Measurements from ENCODE around the gene USH2A.
A peak's percentile ranks its signal among the peaks of the same experiment; 100 is the strongest.

USH2A gene

DNA sequence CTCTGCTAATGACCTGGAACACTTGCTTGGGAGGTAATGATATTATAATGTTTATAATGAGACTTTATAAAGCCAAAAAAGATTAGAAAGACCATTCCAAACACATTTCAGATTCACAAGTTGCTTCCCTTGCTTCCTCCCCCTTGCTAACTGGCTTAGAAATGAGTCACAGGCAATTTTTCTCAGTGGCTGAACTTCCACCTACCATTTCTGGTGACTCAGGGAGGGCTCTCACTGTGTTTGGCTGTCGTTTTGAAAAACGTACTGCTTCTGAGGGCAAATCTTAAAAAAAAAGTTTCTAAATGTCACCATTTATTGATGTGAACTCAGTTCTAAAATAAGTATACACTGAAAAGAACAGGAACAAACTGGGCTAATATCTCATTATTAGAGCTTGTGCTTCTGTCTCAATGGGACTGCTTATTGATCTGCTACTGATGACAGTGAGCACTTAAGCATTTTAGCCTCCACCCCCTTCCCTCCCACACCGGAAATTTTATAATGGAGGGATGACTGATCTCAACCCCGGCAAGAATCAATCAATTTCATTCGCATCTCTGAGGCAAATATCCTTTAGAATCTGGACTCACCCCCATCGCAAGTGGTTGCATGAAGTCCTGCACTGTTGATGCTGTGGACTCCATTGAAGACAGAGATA, 577.9 kb downstream of the USH2A start:
- peak; percentile 86 for DNase-seq

DNA sequence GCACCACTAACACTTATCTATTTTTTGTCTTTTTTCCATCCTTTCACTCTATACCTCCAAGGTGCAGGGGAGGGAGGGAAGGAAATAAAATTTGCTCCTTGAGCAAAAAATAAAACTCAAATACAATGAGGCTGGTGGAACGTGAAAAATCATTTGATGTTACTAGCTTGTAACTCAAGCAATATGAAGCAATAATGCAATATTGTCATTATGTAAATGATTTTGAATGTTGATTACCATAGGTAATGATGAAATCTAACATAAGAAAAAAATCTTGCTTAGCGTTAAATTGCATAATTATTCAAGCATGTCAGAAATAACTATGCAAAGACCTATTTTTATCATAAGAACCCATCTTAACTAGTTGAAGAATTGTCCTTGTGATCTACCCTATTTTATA, 578.5 kb downstream of the USH2A start:
- no peak for DNase-seq

DNA sequence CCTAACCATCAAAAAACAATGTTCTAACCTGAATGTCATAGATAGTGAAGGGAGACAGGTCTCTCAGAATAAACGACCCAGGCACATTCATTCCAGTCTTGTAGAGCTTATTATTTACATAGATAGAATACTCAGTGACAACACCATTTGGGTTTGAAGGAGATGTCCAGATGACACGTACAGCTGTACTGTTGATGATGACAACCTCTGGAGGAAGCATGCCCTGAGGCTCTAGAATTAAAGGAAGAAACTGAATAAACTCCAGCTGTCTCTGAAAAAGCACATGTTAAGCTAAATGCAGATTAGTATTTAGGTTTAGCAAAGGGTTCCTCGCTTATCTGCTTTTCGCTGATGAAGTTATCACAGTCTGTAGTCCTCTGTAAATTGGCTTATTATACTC, 579.0 kb downstream of the USH2A start:
- DNase-seq, result no peak

DNA sequence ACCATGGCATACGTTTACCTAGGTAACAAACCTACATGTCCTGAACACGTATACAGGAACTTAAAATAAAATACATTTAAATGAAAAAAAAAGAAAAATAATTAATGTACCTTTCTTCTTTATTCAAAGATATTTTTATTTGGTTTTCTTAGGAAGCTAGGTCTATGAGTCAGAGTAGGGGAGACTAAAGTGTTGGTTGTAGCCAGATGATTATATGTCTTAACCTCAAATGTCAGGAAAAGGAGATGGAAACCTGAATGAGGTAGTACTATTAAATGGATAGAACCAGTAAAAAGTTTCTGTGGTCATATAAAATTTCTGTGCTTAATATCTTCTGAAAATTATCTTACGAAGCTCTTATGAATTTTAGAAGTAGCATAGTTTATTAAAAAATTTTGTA, 580.3 kb downstream of the USH2A start:
- DNase-seq, result no peak

DNA sequence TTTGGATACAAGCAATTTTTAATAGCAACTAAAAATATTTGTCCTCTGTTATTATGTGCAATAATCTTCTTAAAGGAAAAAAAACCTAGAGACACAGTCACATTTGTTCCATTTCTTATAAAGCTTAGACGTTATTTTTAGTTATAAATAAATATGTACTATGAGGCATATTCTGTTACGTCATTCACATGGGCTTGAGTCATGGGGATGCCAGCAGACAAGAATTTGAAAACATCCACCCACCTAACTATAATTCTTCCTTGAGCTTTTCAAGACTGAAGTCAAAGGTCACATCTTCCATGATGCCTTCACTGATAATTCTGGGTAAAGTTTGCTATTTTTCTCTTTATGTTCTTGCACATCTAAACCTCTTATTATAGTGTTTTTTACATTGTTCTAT, 587.3 kb downstream of the USH2A start:
- DNase-seq, result peak; percentile 47

DNA sequence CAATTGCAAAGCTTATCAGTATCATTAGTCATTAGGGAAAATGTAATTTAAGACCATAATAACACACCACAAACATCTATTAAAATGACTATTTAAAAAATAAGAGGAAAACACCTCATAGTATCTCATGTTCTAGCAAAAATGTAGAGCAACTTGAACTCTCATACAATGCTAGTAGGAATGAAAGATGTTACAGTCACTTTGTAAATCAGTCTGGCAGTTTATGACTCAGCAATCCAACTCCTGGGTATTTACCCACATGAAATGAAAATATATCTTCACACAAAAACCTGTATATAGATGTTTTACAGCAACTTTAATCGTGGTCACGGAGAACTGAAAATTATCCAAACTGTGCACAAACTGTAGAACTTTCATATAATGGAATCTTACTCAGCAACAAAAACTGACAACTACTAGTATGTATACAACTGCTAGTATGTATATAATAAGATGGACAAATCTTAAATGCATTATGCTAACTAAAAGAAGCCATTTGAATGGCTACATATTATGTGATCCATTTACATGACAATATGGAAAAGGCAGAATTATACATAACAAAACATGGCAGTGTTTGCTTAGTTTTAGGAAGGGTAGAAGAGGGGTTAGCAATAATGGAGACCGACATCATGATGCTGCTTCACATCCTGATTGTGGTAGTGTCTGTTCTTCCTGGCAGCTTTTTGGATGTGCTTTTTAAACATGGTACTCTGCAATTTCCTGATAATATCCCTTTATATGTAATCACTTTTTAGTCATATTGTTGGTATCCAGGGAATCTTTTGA, 589.1 kb downstream of the USH2A start:
- DNase-seq, result peak; percentile 80

DNA sequence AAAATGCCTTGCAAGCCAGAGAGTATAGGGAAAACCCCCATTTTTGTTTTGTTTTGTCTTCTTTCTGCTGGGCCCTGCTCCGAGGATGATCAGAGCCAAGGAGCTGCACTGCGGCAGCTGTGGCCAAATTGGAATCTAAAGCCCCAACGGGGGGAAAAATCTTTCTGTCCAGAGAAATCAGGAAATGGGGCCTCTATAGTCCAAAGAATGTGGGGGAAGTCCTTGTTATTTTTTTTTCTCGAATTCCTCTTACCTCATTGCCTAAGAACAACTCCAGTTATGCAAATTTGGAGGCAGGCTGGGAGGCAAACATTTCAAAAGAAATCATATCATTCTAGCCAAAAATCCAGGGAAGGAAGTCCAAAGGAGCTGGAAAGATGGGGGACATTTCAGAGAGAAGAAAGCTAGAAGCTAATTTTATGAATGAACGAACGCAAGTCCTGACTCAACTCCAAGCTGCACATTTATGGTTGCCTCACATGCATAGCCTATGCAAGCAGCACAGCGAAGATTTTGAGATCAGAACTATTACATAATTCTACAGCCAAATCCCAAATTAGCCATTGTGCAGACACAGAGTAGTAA, 592.9 kb downstream of the USH2A start:
- peak; percentile 9 for DNase-seq

DNA sequence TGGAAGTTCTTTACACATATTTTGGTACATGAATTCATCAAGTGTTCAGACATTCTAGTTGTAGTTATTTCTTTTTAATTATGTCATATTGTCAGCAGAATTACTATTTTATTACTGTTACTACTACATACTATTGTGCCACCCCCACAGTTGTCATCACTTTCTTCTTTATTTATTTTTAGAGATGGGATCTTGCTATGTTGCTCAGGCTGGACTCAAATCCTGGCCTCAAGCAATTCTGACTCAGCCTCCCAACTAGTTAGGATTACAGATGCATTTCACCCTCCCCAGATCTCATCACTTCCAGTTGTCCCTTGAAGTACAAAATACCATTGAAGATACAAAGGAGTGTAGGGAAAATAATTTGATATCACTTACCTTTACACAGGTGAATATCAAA, 598.2 kb downstream of the USH2A start:
- peak; percentile 31 for DNase-seq

DNA sequence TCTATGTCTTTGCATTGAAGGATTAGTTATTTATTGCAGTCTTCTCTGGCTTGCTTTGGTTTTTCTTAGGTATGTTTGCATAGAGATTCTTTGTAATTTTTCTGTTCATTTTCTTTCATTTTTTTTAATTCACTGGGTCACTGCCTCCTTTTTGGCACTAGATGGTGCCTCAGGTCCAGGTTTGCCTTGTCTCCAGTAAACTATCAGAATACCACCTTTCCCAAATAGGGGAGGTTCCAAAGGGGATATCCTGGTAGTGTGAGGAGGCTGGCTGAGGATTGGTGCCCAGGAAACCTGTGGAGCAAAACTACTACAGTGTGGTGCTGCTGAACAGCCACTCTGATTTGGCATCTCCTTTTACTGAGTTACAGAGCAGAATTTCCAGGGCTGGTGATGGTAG, 599.0 kb downstream of the USH2A start:
- peak; percentile 23 for DNase-seq

DNA sequence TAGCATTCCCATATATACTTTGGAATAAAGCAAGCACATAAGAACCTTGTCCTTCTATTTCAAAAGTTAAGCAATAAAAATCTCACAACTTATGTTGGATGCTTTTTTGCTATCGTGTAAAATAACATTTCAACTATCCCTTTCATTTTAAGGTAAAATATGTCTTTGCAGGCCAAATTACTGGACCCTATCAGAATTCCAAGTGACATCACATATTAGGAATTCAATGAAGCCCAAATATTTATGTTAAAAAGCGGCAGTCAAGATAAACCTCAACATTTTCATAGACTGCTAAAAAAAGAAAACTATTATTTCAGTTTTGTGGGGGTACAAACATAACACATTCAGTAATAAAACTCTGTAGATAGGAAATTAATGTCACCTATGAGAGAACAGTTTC, 604.1 kb downstream of the USH2A start:
- peak; percentile 46 for DNase-seq

DNA sequence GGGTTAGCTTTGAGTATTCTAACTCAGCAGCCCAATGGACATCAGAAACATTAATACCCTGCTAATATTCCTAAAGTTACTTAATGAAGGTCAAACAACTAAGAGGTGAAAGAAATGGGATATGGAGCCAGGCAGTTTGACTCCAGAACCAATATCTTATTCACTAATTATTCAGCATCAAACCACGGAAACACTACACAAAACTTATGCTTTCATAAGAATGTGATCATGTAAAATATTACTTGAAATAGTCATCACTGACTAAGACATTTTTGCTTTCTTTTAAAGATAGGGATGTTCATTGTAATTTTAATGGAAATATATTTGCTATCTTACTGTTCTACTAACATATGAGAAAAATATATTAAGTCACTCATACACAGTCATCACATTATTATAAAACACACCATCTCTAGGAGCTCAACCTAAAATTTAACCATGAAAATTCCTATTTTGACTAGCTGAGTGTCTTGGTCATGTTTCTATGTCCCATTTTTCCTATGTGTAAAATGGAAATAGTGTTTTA, 615.3 kb downstream of the USH2A start:
- DNase-seq, result peak; percentile 30

DNA sequence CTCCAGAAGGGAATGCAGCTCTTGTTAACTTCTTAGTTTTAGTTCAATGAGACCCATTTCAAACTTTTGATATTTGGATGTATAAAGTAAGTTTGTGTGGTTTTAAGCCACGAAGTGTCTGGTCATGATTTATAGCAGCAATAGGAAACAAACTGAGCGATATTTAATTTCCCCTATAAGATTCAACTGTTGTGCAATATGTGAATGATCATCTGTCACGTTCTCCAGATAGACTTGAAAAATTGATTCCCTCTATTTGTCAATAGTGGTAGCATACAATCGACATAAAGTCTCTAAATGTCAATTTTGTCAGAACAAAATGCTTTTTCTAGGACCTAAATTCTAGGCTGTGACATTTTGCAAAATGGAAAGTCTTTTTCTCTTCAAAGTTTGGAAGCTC, 616.0 kb downstream of the USH2A start:
- no peak for DNase-seq

DNA sequence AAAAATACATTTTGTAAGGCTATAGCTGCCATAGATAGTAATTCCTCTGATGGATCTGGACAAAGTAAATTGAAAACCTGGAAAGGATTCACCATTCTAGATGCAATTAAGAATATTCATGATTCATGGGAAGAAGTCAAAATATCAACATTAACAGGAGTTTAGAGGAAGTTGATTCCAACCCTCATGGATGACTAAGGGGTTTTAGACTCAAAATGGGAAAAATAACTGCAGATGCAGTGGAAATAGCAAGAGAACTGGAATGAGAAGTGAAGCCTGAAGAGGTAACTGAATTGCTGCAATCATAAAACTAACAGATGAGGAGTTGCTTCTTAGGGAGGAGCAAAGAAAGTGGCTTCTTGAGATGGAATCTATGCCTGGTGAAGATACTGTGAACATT, 625.4 kb downstream of the USH2A start:
- DNase-seq, result peak; percentile 16

DNA sequence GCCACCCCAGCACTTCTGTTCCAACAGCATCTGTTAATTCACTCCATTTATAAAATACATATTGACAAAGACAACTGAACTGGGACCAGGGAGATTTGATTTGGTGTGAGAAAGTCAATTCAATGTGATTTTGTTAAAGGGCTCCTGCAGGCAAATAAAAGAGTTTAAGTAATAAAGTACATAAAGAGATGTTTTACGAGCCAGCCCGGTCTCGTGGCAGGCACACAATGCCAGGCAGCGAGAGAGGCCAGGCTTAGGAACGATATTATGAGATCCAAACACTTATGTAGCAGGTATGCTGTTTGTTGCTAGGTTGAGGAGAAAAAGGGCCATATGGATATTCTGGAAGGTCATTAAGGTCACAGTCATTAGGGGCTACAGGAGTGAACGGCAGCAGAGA, 629.1 kb downstream of the USH2A start:
- no peak for DNase-seq

DNA sequence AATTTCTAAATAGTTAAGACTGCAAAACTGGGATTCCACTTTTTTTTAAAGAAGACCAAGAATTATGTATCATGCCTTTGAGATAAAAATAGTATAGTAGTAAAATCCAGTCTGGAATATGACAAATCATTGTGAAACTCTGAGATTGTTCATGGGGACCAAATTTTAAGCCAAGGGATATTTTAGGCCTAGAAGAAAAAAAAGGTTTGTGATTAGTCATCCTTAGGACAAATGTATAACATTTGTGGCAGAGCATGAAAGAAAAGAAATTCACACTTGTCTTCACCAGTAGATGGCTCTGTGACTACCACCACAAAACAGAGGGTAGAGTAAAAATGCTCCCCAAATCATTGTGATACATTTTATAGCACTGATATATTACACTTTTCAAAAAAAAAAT, 630.1 kb downstream of the USH2A start:
- DNase-seq, result peak; percentile 89

DNA sequence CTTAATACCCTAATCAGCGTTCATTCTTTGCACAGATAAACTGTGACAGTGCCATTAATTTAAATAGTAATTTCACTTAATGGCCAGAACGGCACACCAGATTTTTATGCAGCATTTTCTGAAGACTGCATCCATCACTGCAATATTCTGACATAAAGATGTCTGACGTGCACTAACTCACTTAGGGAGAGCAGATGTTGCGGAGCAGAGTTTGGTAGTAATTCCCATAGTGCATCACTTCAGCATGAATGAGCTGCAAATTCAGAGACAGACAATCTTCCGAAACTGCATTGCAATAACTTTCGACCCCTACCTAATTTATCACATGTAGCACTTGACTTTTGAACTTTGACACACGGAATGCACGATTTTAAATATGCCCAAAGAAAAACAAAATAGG, 630.8 kb downstream of the USH2A start:
- DNase-seq, result no peak

DNA sequence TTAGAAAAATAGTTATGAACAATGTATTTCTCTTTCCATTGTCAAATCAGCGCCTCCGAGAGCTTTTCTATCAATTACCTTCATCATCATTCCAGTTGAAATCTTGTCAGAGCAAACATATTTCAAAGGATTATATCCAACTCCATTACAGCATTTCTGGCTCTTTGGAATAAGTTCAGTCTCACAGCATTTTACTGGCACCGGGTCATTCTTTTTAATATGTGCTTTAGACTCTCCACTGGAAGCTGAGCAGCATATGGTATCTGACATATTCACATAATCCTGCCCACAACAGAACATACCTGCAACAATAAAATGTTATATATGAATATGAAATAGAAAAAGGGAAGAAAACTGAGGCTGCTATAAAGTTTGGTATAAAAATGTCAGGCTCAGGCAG, 633.3 kb downstream of the USH2A start:
- no peak for DNase-seq

DNA sequence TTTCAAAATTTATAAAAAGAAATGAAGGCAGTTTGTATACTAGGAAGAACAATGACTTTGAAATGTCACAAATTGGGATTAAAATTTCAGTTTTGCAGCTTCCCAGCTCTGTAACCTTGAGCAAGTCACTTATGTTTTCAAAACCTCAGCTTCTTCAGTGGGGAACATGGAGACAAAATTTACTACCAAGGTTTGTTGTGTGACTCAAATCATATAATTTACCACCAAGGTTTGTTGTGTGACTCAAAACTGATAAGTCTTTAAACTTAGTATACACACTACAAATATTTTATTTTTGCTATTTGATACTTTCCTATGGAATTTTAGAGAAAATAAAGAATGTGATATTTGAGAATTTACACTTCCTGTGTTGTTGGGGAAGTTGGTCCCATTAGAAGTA, 636.3 kb downstream of the USH2A start:
- no peak for DNase-seq

DNA sequence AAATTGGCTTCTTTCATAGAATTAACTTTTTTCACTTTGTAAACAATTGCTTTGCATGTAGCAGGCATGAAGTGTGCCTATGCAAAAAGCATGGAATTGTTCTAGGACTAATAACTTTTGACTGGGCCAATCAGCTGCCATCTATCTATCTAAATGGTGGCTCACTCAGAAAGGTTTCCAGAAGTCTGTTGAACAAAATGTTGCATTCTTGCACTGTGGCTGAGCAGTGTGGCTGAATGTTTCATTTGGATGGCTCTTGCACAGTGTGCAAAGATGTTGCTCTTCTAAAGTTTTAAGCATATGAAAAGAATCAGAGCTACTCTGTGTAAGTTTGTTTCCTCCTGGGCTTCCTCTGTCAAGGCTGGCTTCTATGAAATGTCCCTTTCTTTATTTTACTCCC, 642.6 kb downstream of the USH2A start:
- no peak for DNase-seq

DNA sequence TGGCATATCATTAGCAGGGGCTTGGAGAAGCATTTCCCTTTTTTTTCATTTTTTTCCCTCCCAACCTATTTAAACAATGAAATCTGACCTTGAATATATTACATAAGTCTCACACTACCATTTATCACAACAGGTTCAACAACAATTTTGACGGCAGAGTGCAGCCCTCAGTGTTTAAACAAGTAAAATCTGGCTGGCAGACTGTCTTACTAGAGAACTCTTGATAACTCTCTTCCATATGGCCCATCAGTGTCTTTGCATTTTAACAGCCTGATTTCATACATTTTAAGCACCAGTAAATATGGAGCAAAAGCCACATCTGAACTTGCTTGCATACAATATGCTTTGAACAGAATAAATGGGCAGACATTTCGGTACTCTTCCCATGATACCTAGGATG, 643.1 kb downstream of the USH2A start:
- no peak for DNase-seq

DNA sequence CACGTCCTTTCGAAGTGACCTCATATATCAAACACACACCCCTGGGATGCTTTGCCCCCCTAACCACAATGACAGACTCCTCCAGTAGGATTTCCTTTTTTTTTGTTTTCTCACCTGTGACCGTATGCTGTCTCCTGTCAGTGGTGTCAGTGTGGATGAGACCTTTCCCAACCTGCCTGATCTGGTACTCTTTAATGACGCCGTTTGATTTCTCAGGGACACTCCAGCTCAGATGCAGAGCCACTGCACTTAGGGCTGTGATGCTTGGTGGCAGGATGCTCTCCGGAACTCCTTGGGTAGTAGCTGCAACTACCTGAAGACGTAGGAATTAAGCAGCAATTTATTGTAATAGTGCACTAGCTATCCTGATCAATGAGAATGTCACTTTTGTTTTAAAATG, 643.5 kb downstream of the USH2A start:
- no peak for DNase-seq

DNA sequence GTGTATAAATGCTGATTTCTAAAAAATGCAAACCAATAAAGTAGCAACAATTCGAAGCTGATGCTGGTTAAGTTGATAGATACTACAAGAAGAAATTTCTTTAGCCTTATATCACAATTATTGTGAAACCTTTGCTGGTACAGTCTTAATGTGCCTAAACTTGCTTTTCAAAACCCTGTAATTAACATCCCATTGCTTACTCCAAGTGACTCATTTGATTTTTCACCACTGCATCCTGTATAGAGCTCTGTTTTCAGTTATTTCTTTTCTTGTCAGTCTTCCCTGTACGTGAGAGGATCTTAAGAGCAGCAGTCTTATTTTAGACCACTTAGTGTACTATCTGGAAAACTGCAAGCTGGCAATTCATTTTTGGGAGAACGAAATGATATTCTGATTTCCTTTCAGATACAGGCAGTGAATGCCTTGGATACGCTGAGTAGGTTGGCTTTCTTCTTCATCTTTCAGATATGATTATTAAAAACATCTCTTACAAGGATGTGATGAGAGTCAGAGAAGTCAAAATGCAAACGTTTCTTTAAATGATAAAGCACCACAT, 645.8 kb downstream of the USH2A start:
- peak; percentile 75 for DNase-seq

DNA sequence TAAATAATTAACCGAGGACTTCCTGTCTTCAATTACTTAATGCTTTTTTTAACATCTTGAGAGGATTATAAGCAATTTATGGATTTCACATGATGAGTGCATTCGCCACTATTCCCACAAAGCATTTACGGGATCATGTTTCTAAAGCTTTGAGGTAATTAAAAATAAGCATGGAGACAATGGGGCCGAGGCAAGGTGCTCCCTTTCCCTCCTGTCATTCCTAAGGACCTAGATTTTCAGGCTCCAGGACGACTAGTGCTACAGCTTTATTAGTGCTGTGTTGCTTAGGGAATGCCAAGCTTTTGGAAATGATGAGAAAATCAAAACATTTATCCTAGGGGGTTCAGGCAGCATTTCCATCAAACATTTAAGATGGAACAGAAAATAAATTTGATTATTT, 646.9 kb downstream of the USH2A start:
- DNase-seq, result peak; percentile 4

DNA sequence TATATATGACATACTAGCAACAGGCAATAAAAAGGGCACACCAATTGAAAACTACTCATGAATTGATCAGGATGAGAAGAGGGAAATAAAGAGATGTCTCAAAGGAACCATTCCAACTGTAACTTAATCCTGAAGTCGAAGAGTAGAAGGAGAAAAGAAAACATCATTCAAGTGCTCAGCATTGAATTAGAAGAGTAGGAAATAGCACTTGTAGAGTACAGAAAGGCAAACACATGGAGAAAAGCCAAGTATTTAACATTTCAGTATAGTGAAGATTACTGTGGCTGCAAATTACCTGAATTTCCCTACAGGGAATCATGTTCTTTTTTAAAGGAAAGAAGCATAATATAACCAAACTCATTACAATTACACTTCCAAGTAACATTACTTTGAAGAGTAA, 651.1 kb downstream of the USH2A start:
- DNase-seq, result no peak
